Measurements from ENCODE around the gene TBX20. TPM values are rescaled to one million over a fixed set of nuclear protein-coding genes. Genes with fewer than 3 reads are reported as not detected.

The TBX20 gene
- total and polyA plus RNA-seq, 10 of the 15 experiments (the other 5 are each of a cell fraction or from before 2014, with no cell fraction given): not detected

GRCh38 chr7:35258125-35258867 is 4.4 kb upstream of the TBX20 start (continued):
- no peak for TF ChIP-seq SUZ12 (IDR thresholded peaks at IDR 0.05; ENCODE audit: unreplicated experiment)
- no peak for TF ChIP-seq BMI1 (IDR thresholded peaks at IDR 0.05; ENCODE audit: borderline replicate concordance)
- TF ChIP-seq POLR2AphosphoS2 (IDR thresholded peaks at IDR 0.05; ENCODE audit: low read depth, low read length): no peak
- TF ChIP-seq SIX5 (IDR thresholded peaks at IDR 0.05; ENCODE audit: low read depth, low read length, severe bottlenecking): no peak
- TF ChIP-seq SPI1 (IDR thresholded peaks at IDR 0.05; ENCODE audit: borderline replicate concordance, insufficient read depth, low read depth, low read length): no peak
- no peak for TF ChIP-seq NFIC (IDR thresholded peaks at IDR 0.05; ENCODE audit: low read depth, low read length)
- no peak for TF ChIP-seq TCF3 (IDR thresholded peaks at IDR 0.05; ENCODE audit: borderline replicate concordance, insufficient read depth, low read depth, low read length)
- TF ChIP-seq IKZF1 (conservative IDR thresholded peaks at IDR 0.05): no peak
- TF ChIP-seq STAT3 (IDR thresholded peaks at IDR 0.05; ENCODE audit: low read depth, low read length): no peak
- TF ChIP-seq POU2F2 (IDR thresholded peaks at IDR 0.05; ENCODE audit: borderline replicate concordance, low read depth, low read length): no peak

GRCh38 chr7:35257251-35258124 is 3.6 kb upstream of the TBX20 start:
- ATAC-seq (no peak), DNase-seq (ENCODE audit: low read depth, low spot score) (no peak), FAIRE-seq (no peak)
- H3K4me3 ChIP-seq: no peak overlapping the region
- POLR2A ChIA-PET: no interaction called here
- H3K9ac ChIP-seq (ENCODE audit: control insufficient read depth, insufficient read depth, low read length): no peak overlapping the region
- CTCF ChIA-PET: no interaction called here
- SMC1A ChIA-PET (ENCODE audit: uncharacterized antibody, unreplicated experiment): no interaction called here
- 44% methylated on average over 69 of the region's 69 CpGs for WGBS (ENCODE audit: insufficient coverage, insufficient replicate concordance, low lambda C conversion rate, missing lambda C conversion rate)
- no peaks in the 10 kb centered on the region for H3K79me2 ChIP-seq (ENCODE audit: control insufficient read depth, insufficient read depth, low read length)
- H3K27me3 ChIP-seq (replicated peaks in 1 of 2; ENCODE audit: control insufficient read depth in 2 of 2, insufficient read depth in 2 of 2, low read length in 1 of 2): peaks cover 24 to 35% of the 10 kb centered on the region in 2 experiments
- H2AFZ ChIP-seq (ENCODE audit: control insufficient read depth, low read depth, low read length): no peak overlapping the region
- no peaks in the 10 kb centered on the region for H4K20me1 ChIP-seq (ENCODE audit: control insufficient read depth, insufficient read depth)
- no peaks in the 10 kb centered on the region for H3K4me1 ChIP-seq (ENCODE audit: control insufficient read depth, insufficient read depth, low read length)
- H3K4me2 ChIP-seq (ENCODE audit: control insufficient read depth, insufficient read depth): no peak overlapping the region
- BruUV-seq (replicated peaks): no TSS peak
- no peak overlapping the region for H3K27ac ChIP-seq (ENCODE audit: control insufficient read depth, insufficient read depth)
- RAD21 ChIA-PET (ENCODE audit: unreplicated experiment): no interaction called here
- intact Hi-C loops (cut with micrococcal nuclease; ENCODE audit: unreplicated experiment): no loop called here
- no peaks in the 10 kb centered on the region for H3K36me3 ChIP-seq (ENCODE audit: control insufficient read depth in 2 of 2, insufficient read depth in 2 of 2, low read length in 1 of 2)
- in situ Hi-C loops (cut with MboI): no loop called here
- H3K9me3 ChIP-seq (replicated peaks; ENCODE audit: control insufficient read depth, insufficient read depth, low read length): peaks cover 1% of the 10 kb centered on the region; the same call in 2 of the 3 replicates
- TF ChIP-seq ESRRA (IDR thresholded peaks at IDR 0.05; ENCODE audit: low read length) (no peak), SMAD5 (IDR thresholded peaks at IDR 0.05; ENCODE audit: low read depth) (no peak), BHLHE40 (IDR thresholded peaks at IDR 0.05; ENCODE audit: borderline replicate concordance in 1 of 2, low read depth in 2 of 2, low read length in 1 of 2) (no peak), STAT1 (conservative IDR thresholded peaks at IDR 0.05) (no peak), FOXK2 (IDR thresholded peaks at IDR 0.05) (no peak), MEF2A (IDR thresholded peaks at IDR 0.05; ENCODE audit: insufficient read depth, low read depth, low read length) (no peak), IRF5 (IDR thresholded peaks at IDR 0.05; ENCODE audit: borderline replicate concordance) (no peak), POLR2AphosphoS5 (IDR thresholded peaks at IDR 0.05; ENCODE audit: low read length) (no peak), PML (IDR thresholded peaks at IDR 0.05; ENCODE audit: low read length) (no peak), ATF3 (IDR thresholded peaks at IDR 0.05; ENCODE audit: borderline replicate concordance, extremely low read depth, low read depth, low read length) (no peak), BRCA1 (IDR thresholded peaks at IDR 0.05; ENCODE audit: low read depth, low read length) (no peak), POLR2A (IDR thresholded peaks at IDR 0.05; ENCODE audit: low read depth, low read length) (no peak), GATAD2B (conservative IDR thresholded peaks at IDR 0.05; ENCODE audit: low read depth) (no peak)
